GM12878 (cell line): Measurements from ENCODE around the gene EIF5. TPM values are rescaled to one million over a fixed set of nuclear protein-coding genes. Genes with fewer than 3 reads are reported as not detected.

Experiments used
- ATAC-seq: fragments of 200-7000 bp; cut with Tn5 transposase; 3 replicates; pipeline ENCODE4 v1.9.1; 2020; ENCODE audit warnings: mild to moderate bottlenecking, moderate library complexity
- BruUV-seq: library from RNA; stranded (reverse); fragments of 400-500 nt; replicated peaks from 2 replicates; lab custom pipeline; 2021; lab: Mats Ljungman, UMichigan
- CTCF ChIA-PET: fragments of 300-600 bp; sonication (Branson Sonifier 250); formaldehyde crosslinking; extraction: SDS; loops from one replicate; lab custom pipeline; 2021; ENCODE audit warnings: inconsistent platforms; lab: Yijun Ruan, JAX
- POLR2A ChIA-PET: fragments of 350-600 bp; formaldehyde crosslinking; extraction: SDS; loops from one replicate; lab custom pipeline; 2021; ENCODE audit warnings: inconsistent platforms; lab: Charles Lee
- RAD21 ChIA-PET: fragments of 300-600 bp; sonication (Branson Sonifier 250); formaldehyde crosslinking; loops from one replicate; lab custom pipeline; 2023; ENCODE audit warnings: antibody characterized with exemption; ENCODE audit not compliant: unreplicated experiment; lab: Charles Lee
- SMC1A ChIA-PET: fragments of 300-600 bp; sonication (Branson Sonifier 250); formaldehyde crosslinking; loops from one replicate; lab custom pipeline; 2023; ENCODE audit not compliant: unreplicated experiment, uncharacterized antibody; lab: Charles Lee
- DNase-seq: peaks from one replicate; pipeline ENCODE4 v3.0.0-alpha.2; 2011; ENCODE audit warnings: low read depth, low spot score
- FAIRE-seq: peaks from 3 replicates; lab custom pipeline; 2011; peaks lifted over from hg19 to GRCh38; lab: Jason Lieb, UNC
- H2AFZ ChIP-seq: 2 replicates; pipeline ENCODE4 v1.6.0; 2011; ENCODE audit warnings: low read depth, low read length, control low read depth; ENCODE audit not compliant: control insufficient read depth
- H3K27ac ChIP-seq: 2 replicates; pipeline ENCODE4 v1.5.1; 2011; ENCODE audit warnings: control low read depth; ENCODE audit not compliant: control insufficient read depth, insufficient read depth
- H3K27me3 ChIP-seq, 2 experiments: replicated peaks in 1 of 2; 2 replicates each; pipeline versions ENCODE4 v1.6.0 to v1.6.1; 2011; ENCODE audit warnings: low read length in 1 of 2; ENCODE audit not compliant: control insufficient read depth in 2 of 2, insufficient read depth in 2 of 2
- H3K36me3 ChIP-seq, 2 experiments: 2 replicates each; pipeline ENCODE4 v1.5.1; 2011; ENCODE audit warnings: low read length in 1 of 2; ENCODE audit not compliant: control insufficient read depth in 2 of 2, insufficient read depth in 2 of 2
- H3K4me1 ChIP-seq: 2 replicates; pipeline ENCODE4 v1.6.1; 2011; ENCODE audit warnings: mild to moderate bottlenecking, low read length, moderate library complexity, mixed read lengths; ENCODE audit not compliant: control insufficient read depth, insufficient read depth
- H3K4me2 ChIP-seq: 2 replicates; pipeline ENCODE4 v1.6.0; 2011; ENCODE audit warnings: control low read depth; ENCODE audit not compliant: control insufficient read depth, insufficient read depth
- H3K4me3 ChIP-seq: fragments of 200-600 bp; sonication (generic); 2 replicates; pipeline ENCODE4 v1.5.1; 2016
- H3K79me2 ChIP-seq: 2 replicates; pipeline ENCODE4 v1.6.0; 2011; ENCODE audit warnings: low read length; ENCODE audit not compliant: control insufficient read depth, insufficient read depth
- H3K9ac ChIP-seq: 2 replicates; pipeline ENCODE4 v1.8.0; 2011; ENCODE audit warnings: low read length, control low read depth, mixed read lengths; ENCODE audit not compliant: control insufficient read depth, insufficient read depth
- H3K9me3 ChIP-seq: replicated peaks from 3 replicates; pipeline ENCODE4 v1.5.1; 2011; ENCODE audit warnings: mild to moderate bottlenecking, low read length; ENCODE audit not compliant: control insufficient read depth, insufficient read depth
- H4K20me1 ChIP-seq: 2 replicates; pipeline ENCODE4 v1.6.0; 2011; ENCODE audit not compliant: control insufficient read depth, insufficient read depth
- BACH1 ChIP-seq: fragments of 450-650 bp; IDR thresholded peaks from 2 replicates; pipeline ENCODE4 v1.6.1; 2017; ENCODE audit warnings: mild to moderate bottlenecking, borderline replicate concordance
- CHD4 ChIP-seq: fragments of 200-600 bp; sonication (generic); IDR thresholded peaks from 2 replicates; pipeline ENCODE4 v1.6.1; 2016; ENCODE audit warnings: mild to moderate bottlenecking
- IKZF1 ChIP-seq: fragments of 450-650 bp; conservative IDR thresholded peaks from 2 replicates; pipeline ENCODE4 v1.6.1; 2017; ENCODE audit warnings: antibody characterized with exemption, mild to moderate bottlenecking
- MEF2A ChIP-seq: IDR thresholded peaks from 2 replicates; pipeline ENCODE4 v1.6.1; 2011; ENCODE audit warnings: low read depth, mild to moderate bottlenecking, low read length, moderate library complexity; ENCODE audit not compliant: insufficient read depth
- NR2C1 ChIP-seq: fragments of 450-650 bp; IDR thresholded peaks from 2 replicates; pipeline ENCODE4 v1.6.1; 2017; ENCODE audit warnings: antibody characterized with exemption, mild to moderate bottlenecking, moderate library complexity
- POLR2AphosphoS2 ChIP-seq: IDR thresholded peaks from 2 replicates; pipeline ENCODE4 v1.6.1; 2011; ENCODE audit warnings: low read depth, mild to moderate bottlenecking, low read length, improper control_type of control experiment, moderate library complexity
- RAD51 ChIP-seq: fragments of 450-650 bp; IDR thresholded peaks from 2 replicates; pipeline ENCODE4 v1.6.1; 2016; ENCODE audit warnings: moderate library complexity, mild to moderate bottlenecking, inconsistent platforms
- RELA ChIP-seq: fragments of 450-650 bp; IDR thresholded peaks from 2 replicates; pipeline ENCODE4 v1.8.0; 2014; ENCODE audit warnings: borderline replicate concordance; ENCODE audit not compliant: partially characterized antibody
- SIN3A ChIP-seq: IDR thresholded peaks from 2 replicates; pipeline ENCODE4 v1.6.1; 2012; ENCODE audit warnings: low read depth, low read length, improper control_type of control experiment
- SIX5 ChIP-seq: IDR thresholded peaks from 2 replicates; pipeline ENCODE4 v1.6.1; 2011; ENCODE audit warnings: mild to moderate bottlenecking, low read depth, low read length, moderate library complexity; ENCODE audit not compliant: severe bottlenecking
- ZNF217 ChIP-seq: fragments of 450-650 bp; IDR thresholded peaks from 2 replicates; pipeline ENCODE4 v1.6.1; 2017; ENCODE audit warnings: antibody characterized with exemption, mild to moderate bottlenecking
- WGBS: methylation state at CpG from one replicate; pipeline ENCODE4 v1.1.6; 2016; ENCODE audit warnings: low lambda C conversion rate; ENCODE audit not compliant: insufficient replicate concordance, insufficient coverage; ENCODE audit errors: missing lambda C conversion rate; 5-methylcytosine and 5-hydroxymethylcytosine counted together
- in situ Hi-C: fragments of 300-500 bp; cut with MboI; formaldehyde crosslinking; loops from 9 replicates; pipeline ENCODE4 v1.14.3; 2018; ENCODE audit warnings: mixed read lengths
- intact Hi-C: fragments of 100-400 bp; cut with micrococcal nuclease; formaldehyde crosslinking; loops from one replicate; pipeline ENCODE4 v1.14.2; 2022; ENCODE audit not compliant: unreplicated experiment
- polyA plus RNA-seq, 11 experiments: library from polyadenylated mRNA; depleted of rRNA in 4 of 11; unstranded in 6 of 11; stranded (reverse) in 5 of 11; fragments of >200 nt; fragmentation: Nextera tagmentation in 4 of 11; fragmentation: Illumina TruSeq in 1 of 11; extraction: Ambion mirVana in 4 of 11; extraction: Trizol in 1 of 11; gene quantifications; 1 replicate in 1 of 11; 2 replicates in 10 of 11; pipeline versions ENCODE4 v1.2.1 to v1.2.3, GENCODE V29; 2011 to 2016; ENCODE audit warnings: inconsistent platforms in 2 of 11, missing spikeins in 2 of 11, low read depth in 1 of 11
- total RNA-seq, 4 experiments: library from RNA; depleted of rRNA in 3 of 4; stranded (reverse); fragments of >200 nt in 3 of 4; fragmentation: Illumina TruSeq in 1 of 4; extraction: Trizol in 1 of 4; gene quantifications; 2 replicates each; pipeline versions ENCODE4 v1.2.1 to v1.2.3, GENCODE V29; 2013 to 2021
- TF ChIP-seq, protein P1 (sequence below): IDR thresholded peaks from 2 replicates; pipeline ENCODE4 v1.6.1; 2012; ENCODE audit warnings: improper control_type of control experiment, low read depth, low read length; ENCODE audit not compliant: insufficient replicate concordance
- TF ChIP-seq, protein P2 (sequence below): fragments of 450-650 bp; IDR thresholded peaks from 2 replicates; pipeline ENCODE4 v1.6.1; 2017; ENCODE audit warnings: borderline replicate concordance
- TF ChIP-seq, protein P3 (sequence below): fragments of 450-650 bp; conservative IDR thresholded peaks from 2 replicates; pipeline ENCODE4 v1.6.1; 2017; ENCODE audit warnings: mild to moderate bottlenecking, moderate library complexity

The EIF5 gene
- total and polyA plus RNA-seq, 10 of the 15 experiments (the other 5 are each of a cell fraction or from before 2014, with no cell fraction given) = 51.2 to 360 (median 115) TPM

DNA sequence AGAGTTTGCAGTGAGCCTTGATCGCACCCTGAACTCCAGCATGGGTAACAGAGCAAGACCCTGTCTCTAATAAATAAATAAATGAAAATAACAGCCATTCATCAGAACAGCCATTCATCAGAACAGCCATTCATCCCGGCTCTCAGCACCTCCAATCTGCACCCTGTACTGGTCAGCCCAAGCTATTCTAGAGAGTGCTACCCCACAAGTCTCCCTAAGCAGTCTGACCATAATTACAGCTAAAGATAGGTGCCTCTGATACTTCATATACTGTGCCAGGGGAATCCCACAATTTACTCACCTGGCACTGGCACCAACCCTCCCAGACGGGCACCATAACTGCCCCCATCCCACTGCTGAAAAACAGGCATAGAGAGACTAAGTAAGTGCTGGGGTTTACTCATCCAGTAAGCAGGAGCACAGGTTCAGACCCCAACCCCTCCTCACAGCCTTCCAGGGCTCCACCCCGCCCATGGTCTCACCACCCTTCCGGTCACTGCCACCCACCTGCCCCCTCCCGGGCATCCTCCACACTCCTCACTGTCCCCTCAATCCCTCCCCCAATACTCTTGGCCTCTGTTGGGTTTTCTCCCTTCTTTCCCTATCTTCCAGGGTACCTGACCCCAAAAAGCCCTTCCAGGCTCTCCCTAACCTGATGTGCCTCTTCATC lies 15.2 kb upstream of the EIF5 start:
- Histone ChIP-seq H2AFZ (peak overlapping the region; percentile 93), H3K4me1 (peaks cover 18% of the 10 kb centered on the region), H3K9me3 (no peaks in the 10 kb centered on the region), H4K20me1 (no peaks in the 10 kb centered on the region), H3K27me3 (no peaks in the 10 kb centered on the region), H3K9ac (peak overlapping the region; percentile 44; the same call in 1 of the 2 replicates), H3K36me3 (no peaks in the 10 kb centered on the region), H3K27ac (peak overlapping the region; percentile 78), H3K4me2 (peak overlapping the region; percentile 86), H3K4me3 (peak overlapping the region; percentile 34), H3K79me2 (no peaks in the 10 kb centered on the region)
- CTCF ChIA-PET = no interaction called here
- no TSS peak for BruUV-seq
- no peak for FAIRE-seq
- SMC1A ChIA-PET = interaction anchor here (0.6 kb wide), 1 partner anchor 1508 kb away, joined by 3 read pairs; no protein-coding TSS in a partner anchor
- intact Hi-C loops = no loop called here
- ATAC-seq = peak; percentile 63
- in situ Hi-C loops = no loop called here
- POLR2A ChIA-PET = no interaction called here
- WGBS = 34% methylated on average over 6 of the region's 6 CpGs
- no peak for DNase-seq
- RAD21 ChIA-PET = no interaction called here
- TF ChIP-seq RAD51 (no peak), CHD4 (no peak), RELA (no peak), ZNF217 (no peak), IKZF1 (no peak), SIN3A (no peak), SIX5 (no peak), POLR2AphosphoS2 (no peak), MEF2A (no peak), BACH1 (no peak), NR2C1 (no peak)
- TF ChIP-seq, protein P1, sequence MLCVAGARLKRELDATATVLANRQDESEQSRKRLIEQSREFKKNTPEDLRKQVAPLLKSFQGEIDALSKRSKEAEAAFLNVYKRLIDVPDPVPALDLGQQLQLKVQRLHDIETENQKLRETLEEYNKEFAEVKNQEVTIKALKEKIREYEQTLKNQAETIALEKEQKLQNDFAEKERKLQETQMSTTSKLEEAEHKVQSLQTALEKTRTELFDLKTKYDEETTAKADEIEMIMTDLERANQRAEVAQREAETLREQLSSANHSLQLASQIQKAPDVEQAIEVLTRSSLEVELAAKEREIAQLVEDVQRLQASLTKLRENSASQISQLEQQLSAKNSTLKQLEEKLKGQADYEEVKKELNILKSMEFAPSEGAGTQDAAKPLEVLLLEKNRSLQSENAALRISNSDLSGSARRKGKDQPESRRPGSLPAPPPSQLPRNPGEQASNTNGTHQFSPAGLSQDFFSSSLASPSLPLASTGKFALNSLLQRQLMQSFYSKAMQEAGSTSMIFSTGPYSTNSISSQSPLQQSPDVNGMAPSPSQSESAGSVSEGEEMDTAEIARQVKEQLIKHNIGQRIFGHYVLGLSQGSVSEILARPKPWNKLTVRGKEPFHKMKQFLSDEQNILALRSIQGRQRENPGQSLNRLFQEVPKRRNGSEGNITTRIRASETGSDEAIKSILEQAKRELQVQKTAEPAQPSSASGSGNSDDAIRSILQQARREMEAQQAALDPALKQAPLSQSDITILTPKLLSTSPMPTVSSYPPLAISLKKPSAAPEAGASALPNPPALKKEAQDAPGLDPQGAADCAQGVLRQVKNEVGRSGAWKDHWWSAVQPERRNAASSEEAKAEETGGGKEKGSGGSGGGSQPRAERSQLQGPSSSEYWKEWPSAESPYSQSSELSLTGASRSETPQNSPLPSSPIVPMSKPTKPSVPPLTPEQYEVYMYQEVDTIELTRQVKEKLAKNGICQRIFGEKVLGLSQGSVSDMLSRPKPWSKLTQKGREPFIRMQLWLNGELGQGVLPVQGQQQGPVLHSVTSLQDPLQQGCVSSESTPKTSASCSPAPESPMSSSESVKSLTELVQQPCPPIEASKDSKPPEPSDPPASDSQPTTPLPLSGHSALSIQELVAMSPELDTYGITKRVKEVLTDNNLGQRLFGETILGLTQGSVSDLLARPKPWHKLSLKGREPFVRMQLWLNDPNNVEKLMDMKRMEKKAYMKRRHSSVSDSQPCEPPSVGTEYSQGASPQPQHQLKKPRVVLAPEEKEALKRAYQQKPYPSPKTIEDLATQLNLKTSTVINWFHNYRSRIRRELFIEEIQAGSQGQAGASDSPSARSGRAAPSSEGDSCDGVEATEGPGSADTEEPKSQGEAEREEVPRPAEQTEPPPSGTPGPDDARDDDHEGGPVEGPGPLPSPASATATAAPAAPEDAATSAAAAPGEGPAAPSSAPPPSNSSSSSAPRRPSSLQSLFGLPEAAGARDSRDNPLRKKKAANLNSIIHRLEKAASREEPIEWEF = no peak
- TF ChIP-seq, protein P2, sequence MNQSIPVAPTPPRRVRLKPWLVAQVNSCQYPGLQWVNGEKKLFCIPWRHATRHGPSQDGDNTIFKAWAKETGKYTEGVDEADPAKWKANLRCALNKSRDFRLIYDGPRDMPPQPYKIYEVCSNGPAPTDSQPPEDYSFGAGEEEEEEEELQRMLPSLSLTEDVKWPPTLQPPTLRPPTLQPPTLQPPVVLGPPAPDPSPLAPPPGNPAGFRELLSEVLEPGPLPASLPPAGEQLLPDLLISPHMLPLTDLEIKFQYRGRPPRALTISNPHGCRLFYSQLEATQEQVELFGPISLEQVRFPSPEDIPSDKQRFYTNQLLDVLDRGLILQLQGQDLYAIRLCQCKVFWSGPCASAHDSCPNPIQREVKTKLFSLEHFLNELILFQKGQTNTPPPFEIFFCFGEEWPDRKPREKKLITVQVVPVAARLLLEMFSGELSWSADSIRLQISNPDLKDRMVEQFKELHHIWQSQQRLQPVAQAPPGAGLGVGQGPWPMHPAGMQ = no peak
- TF ChIP-seq, protein P3, sequence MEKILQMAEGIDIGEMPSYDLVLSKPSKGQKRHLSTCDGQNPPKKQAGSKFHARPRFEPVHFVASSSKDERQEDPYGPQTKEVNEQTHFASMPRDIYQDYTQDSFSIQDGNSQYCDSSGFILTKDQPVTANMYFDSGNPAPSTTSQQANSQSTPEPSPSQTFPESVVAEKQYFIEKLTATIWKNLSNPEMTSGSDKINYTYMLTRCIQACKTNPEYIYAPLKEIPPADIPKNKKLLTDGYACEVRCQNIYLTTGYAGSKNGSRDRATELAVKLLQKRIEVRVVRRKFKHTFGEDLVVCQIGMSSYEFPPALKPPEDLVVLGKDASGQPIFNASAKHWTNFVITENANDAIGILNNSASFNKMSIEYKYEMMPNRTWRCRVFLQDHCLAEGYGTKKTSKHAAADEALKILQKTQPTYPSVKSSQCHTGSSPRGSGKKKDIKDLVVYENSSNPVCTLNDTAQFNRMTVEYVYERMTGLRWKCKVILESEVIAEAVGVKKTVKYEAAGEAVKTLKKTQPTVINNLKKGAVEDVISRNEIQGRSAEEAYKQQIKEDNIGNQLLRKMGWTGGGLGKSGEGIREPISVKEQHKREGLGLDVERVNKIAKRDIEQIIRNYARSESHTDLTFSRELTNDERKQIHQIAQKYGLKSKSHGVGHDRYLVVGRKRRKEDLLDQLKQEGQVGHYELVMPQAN = no peak
